GM18499 (cell line): Measurements from ENCODE around the gene DLL4.

Experiments
- ATAC-seq: cut with Tn5 transposase; IDR thresholded peaks from one replicate; pipeline ENCODE4 v1.9.1; 2021; ENCODE audit warnings: moderate number of reproducible peaks; ENCODE audit not compliant: insufficient read depth, unreplicated experiment

Gene DLL4

GRCh38 chr15:40906091-40906990 is 22.8 kb upstream of the DLL4 start:
- no peak for ATAC-seq

- ATAC-seq, result no peak
Observed at GRCh38 chr15:40906991-40907802, 21.9 kb upstream of the DLL4 start.

GRCh38 chr15:40908095-40908494 is 21.0 kb upstream of the DLL4 start:
- ATAC-seq, result no peak

GRCh38 chr15:40909662-40910630 is 19.2 kb upstream of the DLL4 start:
- no peak for ATAC-seq

GRCh38 chr15:40911141-40911540 is 18.0 kb upstream of the DLL4 start:
- ATAC-seq, result no peak

GRCh38 chr15:40911693-40912092 is 17.4 kb upstream of the DLL4 start:
- no peak for ATAC-seq

- ATAC-seq, result no peak
Observed at GRCh38 chr15:40912478-40912877, 16.7 kb upstream of the DLL4 start.

GRCh38 chr15:40914013-40914412 is 15.1 kb upstream of the DLL4 start:
- no peak for ATAC-seq

- ATAC-seq, result no peak
Observed at GRCh38 chr15:40914486-40914885, 14.7 kb upstream of the DLL4 start.

- ATAC-seq, result no peak
Observed at GRCh38 chr15:40915116-40915661, 14.0 kb upstream of the DLL4 start.

- no peak for ATAC-seq
Observed at GRCh38 chr15:40915679-40916078, 13.5 kb upstream of the DLL4 start.

- no peak for ATAC-seq
Observed at GRCh38 chr15:40917585-40917984, 11.6 kb upstream of the DLL4 start.

- ATAC-seq, result no peak
Observed at GRCh38 chr15:40918146-40918798, 10.9 kb upstream of the DLL4 start.

GRCh38 chr15:40918799-40919392 is 10.2 kb upstream of the DLL4 start:
- ATAC-seq, result no peak

GRCh38 chr15:40921949-40922607 is 7.1 kb upstream of the DLL4 start:
- no peak for ATAC-seq

- ATAC-seq, result no peak
Observed at GRCh38 chr15:40922608-40923005, 6.5 kb upstream of the DLL4 start.

- ATAC-seq, result no peak
Observed at GRCh38 chr15:40923551-40923950, 5.6 kb upstream of the DLL4 start.

GRCh38 chr15:40925495-40925862 is 3.7 kb upstream of the DLL4 start:
- no peak for ATAC-seq
